NB4 (cell line): ENCODE data around the gene RC3H2.

Experiments used
- DNase-seq: peaks from one replicate; pipeline ENCODE4 v3.0.0; 2010; ENCODE audit warnings: low read depth
- H3K4me3 ChIP-seq: one replicate; pipeline ENCODE4 v1.5.1; 2011; ENCODE audit warnings: mild to moderate bottlenecking, low read depth, low read length, moderate library complexity
- CTCF ChIP-seq: IDR thresholded peaks from one replicate; pipeline ENCODE4 v1.5.1; 2012; ENCODE audit warnings: low read depth, low read length
- MYC ChIP-seq: IDR thresholded peaks from 2 replicates; pipeline ENCODE4 v1.6.1; 2011; ENCODE audit warnings: low read depth, low read length
- POLR2A ChIP-seq: IDR thresholded peaks from 2 replicates; pipeline ENCODE4 v1.6.1; 2011; ENCODE audit warnings: mild to moderate bottlenecking; ENCODE audit not compliant: insufficient read length; ENCODE audit errors: extremely low read depth
- TF ChIP-seq, protein P1 (sequence below): IDR thresholded peaks from 2 replicates; pipeline ENCODE4 v1.6.1; 2011; ENCODE audit warnings: low read depth, low read length

RC3H2 gene

DNA sequence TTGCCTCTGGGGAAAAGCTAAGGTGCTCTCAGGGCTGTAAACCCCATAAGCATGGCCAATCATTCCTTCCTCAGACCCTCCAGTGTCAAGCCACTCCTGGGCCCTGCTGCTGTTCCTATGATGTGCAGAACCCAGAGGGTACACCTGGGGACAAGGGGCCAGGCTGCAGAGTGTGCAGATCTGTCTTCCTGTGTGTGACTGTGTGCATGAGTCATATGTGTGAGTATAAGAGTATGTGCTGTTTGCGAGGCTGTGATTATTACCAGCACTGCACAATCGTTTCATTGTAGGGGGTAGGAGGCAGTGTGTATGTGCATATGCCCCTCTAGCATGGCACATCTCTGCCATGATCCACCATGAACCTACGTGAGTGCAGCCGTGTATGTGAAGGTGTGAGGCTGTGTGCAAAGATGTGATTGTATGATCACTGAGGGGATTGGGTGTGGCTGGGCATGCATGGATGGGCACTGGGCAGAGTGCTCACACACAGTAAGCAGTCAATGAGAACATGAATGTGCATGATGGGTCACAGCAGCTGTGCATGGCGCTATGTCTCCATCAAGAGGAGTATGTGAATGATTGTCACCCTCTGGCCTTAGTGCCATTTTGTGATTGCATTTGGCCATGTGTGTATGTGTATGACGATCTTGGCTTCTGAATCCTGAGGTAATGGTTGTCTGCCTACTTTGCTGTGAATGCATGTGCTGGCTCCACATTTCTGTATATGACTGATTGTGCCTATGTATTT is 107.7 kb downstream of the RC3H2 start:
- no peak for TF ChIP-seq CTCF
- TF ChIP-seq MYC, result no peak
- no peak for TF ChIP-seq POLR2A
- TF ChIP-seq, protein P1, sequence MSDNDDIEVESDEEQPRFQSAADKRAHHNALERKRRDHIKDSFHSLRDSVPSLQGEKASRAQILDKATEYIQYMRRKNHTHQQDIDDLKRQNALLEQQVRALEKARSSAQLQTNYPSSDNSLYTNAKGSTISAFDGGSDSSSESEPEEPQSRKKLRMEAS, result no peak
- H3K4me3 ChIP-seq, result no peak overlapping the region
- no peak for DNase-seq
